Mononuclear cell (primary cell): ENCODE results near the gene HOXA3. TPM values are rescaled to one million over a fixed set of nuclear protein-coding genes. Genes with fewer than 3 reads are reported as not detected.

Source experiments
- H3K27me3 ChIP-seq: 2 replicates; pipeline ENCODE4 v1.6.0; 2011; ENCODE audit warnings: low read length, control low read depth; ENCODE audit not compliant: insufficient read depth
- H3K4me1 ChIP-seq: 2 replicates; pipeline ENCODE4 v1.5.1; 2011; ENCODE audit warnings: mild to moderate bottlenecking, low read length, control low read depth; ENCODE audit not compliant: insufficient read depth
- H3K4me3 ChIP-seq: 2 replicates; pipeline ENCODE4 v1.5.1; 2011; ENCODE audit warnings: mild to moderate bottlenecking, low read length, moderate library complexity
- H3K9me3 ChIP-seq: 2 replicates; pipeline ENCODE4 v1.5.1; 2011; ENCODE audit warnings: low read depth, mild to moderate bottlenecking, control low read depth, low read length
- total RNA-seq: library from RNA; depleted of rRNA; stranded (reverse); fragments of >200 nt; gene quantifications from one replicate; pipeline ENCODE4 v1.2.3, GENCODE V29; 2012

The HOXA3 gene
- total RNA-seq, 1 donor, result under 0.01 TPM

GRCh38 chr7:27064661-27065060 lies 87.7 kb downstream of the HOXA3 start:
- no peaks in the 10 kb centered on the region for H3K9me3 ChIP-seq

DNA sequence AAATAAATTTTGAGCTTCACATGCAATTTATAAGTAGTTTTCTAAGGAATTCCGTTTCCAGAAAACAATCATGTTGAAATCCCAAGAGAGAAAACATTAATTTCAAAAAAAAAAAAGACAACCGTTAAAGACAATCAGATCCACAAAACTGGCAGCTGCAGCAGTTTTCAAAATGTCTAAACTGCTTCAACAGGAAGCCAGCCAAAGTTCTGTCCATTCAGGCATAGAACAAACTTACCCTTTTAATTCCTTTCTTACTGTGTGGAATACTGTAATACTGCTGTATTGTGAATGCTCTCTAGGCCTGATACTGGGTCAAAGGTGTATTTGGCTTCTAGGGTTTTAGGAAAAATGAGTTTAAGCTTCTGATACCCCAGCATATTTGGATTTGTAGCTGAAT lies 88.2 kb downstream of the HOXA3 start:
- peaks cover 4% of the 10 kb centered on the region for H3K27me3 ChIP-seq
- no peak overlapping the region for H3K4me3 ChIP-seq
- no peaks in the 10 kb centered on the region for H3K4me1 ChIP-seq
- H3K9me3 ChIP-seq, result no peaks in the 10 kb centered on the region

More at GRCh38 chr7:27064661-27065060, 87.7 kb downstream of the HOXA3 start:
- Histone ChIP-seq H3K4me1 (no peaks in the 10 kb centered on the region), H3K27me3 (peaks cover 4% of the 10 kb centered on the region), H3K4me3 (no peak overlapping the region)

GRCh38 chr7:27062946-27063345 lies 89.4 kb downstream of the HOXA3 start:
- Histone ChIP-seq H3K4me3 (no peak overlapping the region), H3K9me3 (no peaks in the 10 kb centered on the region), H3K27me3 (peaks cover 4% of the 10 kb centered on the region), H3K4me1 (no peaks in the 10 kb centered on the region)

Other genes starting within 250 kb of the HOXA3 start
- 0.42 TPM for gene HOXA1, start 56.6 kb downstream of the HOXA3 start, total RNA-seq
- gene HOXA2, start 49.9 kb downstream of the HOXA3 start, total RNA-seq, result 0.10 TPM
- not detected for gene HOXA4, start 21.8 kb downstream of the HOXA3 start, total RNA-seq
- 3.0 TPM for gene HOXA5, start 8.9 kb downstream of the HOXA3 start, total RNA-seq
- gene HOXA6, start 4.8 kb downstream of the HOXA3 start, total RNA-seq, result not detected
- gene HOXA7, start 4.1 kb upstream of the HOXA3 start, total RNA-seq, result 0.10 TPM
- gene HOXA9, start 13.0 kb upstream of the HOXA3 start, total RNA-seq, result 0.52 TPM
- 0.63 TPM for gene HOXA10, start 21.7 kb upstream of the HOXA3 start, total RNA-seq
- gene HOXA11, start 32.6 kb upstream of the HOXA3 start, total RNA-seq, result not detected
- gene HOXA13, start 47.5 kb upstream of the HOXA3 start, total RNA-seq, result under 0.01 TPM
- not detected for gene EVX1, start 90.2 kb upstream of the HOXA3 start, total RNA-seq